ENCODE measurements around the gene HOPX. TPM values are rescaled to one million over a fixed set of nuclear protein-coding genes. Genes with fewer than 3 reads are reported as not detected.

Gene HOPX
- total RNA-seq, 1 experiment from 2014 or later: not detected

- CTCF ChIA-PET: no interaction called here
Measured at GRCh38 chr4:56646341-56646740, 34.8 kb downstream of the HOPX start.

DNA sequence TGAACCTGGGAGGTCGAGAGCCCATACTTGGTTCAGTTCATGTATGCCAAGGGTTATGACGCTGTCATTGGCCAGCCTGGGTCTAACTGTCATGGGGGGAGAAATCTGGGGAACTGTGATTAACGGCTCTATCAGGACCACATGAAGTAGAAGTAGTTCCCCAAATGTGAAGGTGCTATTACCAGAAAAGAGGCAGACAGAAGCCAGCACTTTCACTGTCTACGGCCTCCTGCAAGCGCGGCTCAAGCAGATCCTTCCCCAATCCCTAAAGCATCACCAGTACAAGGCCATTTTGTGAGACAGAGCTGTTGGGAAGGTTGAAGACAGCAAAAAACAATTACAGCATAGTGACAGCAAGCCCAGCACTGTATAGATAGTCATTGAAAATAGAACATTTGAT, 37.5 kb downstream of the HOPX start:
- H3K4me3 ChIP-seq (ENCODE audit: low read depth, low read length, poor library complexity, severe bottlenecking): no peak overlapping the region
- H3K36me3 ChIP-seq (ENCODE audit: insufficient read depth, low read length, poor library complexity, severe bottlenecking): no peaks in the 10 kb centered on the region
- H3K27ac ChIP-seq (ENCODE audit: low read depth, low read length, poor library complexity, severe bottlenecking): no peak overlapping the region
- ChIA-PET POLR2A (ENCODE audit: low non-redundant PET) (no interaction called here), CTCF (no interaction called here)
- no peaks in the 10 kb centered on the region for H3K9me3 ChIP-seq (ENCODE audit: low read depth, low read length, poor library complexity, severe bottlenecking)
- BruUV-seq (replicated peaks): no TSS peak
- intact Hi-C loops (cut with micrococcal nuclease; ENCODE audit: unreplicated experiment): no loop called here
- TF ChIP-seq, protein P1, sequence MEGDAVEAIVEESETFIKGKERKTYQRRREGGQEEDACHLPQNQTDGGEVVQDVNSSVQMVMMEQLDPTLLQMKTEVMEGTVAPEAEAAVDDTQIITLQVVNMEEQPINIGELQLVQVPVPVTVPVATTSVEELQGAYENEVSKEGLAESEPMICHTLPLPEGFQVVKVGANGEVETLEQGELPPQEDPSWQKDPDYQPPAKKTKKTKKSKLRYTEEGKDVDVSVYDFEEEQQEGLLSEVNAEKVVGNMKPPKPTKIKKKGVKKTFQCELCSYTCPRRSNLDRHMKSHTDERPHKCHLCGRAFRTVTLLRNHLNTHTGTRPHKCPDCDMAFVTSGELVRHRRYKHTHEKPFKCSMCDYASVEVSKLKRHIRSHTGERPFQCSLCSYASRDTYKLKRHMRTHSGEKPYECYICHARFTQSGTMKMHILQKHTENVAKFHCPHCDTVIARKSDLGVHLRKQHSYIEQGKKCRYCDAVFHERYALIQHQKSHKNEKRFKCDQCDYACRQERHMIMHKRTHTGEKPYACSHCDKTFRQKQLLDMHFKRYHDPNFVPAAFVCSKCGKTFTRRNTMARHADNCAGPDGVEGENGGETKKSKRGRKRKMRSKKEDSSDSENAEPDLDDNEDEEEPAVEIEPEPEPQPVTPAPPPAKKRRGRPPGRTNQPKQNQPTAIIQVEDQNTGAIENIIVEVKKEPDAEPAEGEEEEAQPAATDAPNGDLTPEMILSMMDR (conservative IDR thresholded peaks at IDR 0.05; ENCODE audit: low read depth, low read length): no peak
- no peak for TF ChIP-seq EZH2 (IDR thresholded peaks at IDR 0.05; ENCODE audit: borderline replicate concordance, low read depth, low read length, poor library complexity, severe bottlenecking)
- no peaks in the 10 kb centered on the region for H3K27me3 ChIP-seq (replicated peaks; ENCODE audit: insufficient read depth, low read depth, low read length, poor library complexity)
- H3K4me1 ChIP-seq (ENCODE audit: insufficient read depth, low read length, poor library complexity, severe bottlenecking): no peaks in the 10 kb centered on the region
- no peak for DNase-seq (ENCODE audit: low spot score)

More at GRCh38 chr4:56646341-56646740, 34.8 kb downstream of the HOPX start:
- Histone ChIP-seq H3K36me3 (ENCODE audit: insufficient read depth, low read length, poor library complexity, severe bottlenecking) (no peaks in the 10 kb centered on the region), H3K4me3 (ENCODE audit: low read depth, low read length, poor library complexity, severe bottlenecking) (no peak overlapping the region), H3K27ac (ENCODE audit: low read depth, low read length, poor library complexity, severe bottlenecking) (no peak overlapping the region), H3K27me3 (replicated peaks; ENCODE audit: insufficient read depth, low read depth, low read length, poor library complexity) (no peaks in the 10 kb centered on the region), H3K4me1 (ENCODE audit: insufficient read depth, low read length, poor library complexity, severe bottlenecking) (no peaks in the 10 kb centered on the region), H3K9me3 (ENCODE audit: low read depth, low read length, poor library complexity, severe bottlenecking) (no peaks in the 10 kb centered on the region)
- no peak for TF ChIP-seq EZH2 (IDR thresholded peaks at IDR 0.05; ENCODE audit: borderline replicate concordance, low read depth, low read length, poor library complexity, severe bottlenecking)
- TF ChIP-seq, protein P1 (conservative IDR thresholded peaks at IDR 0.05; ENCODE audit: low read depth, low read length): no peak
- no TSS peak for BruUV-seq (replicated peaks)
- intact Hi-C loops (cut with micrococcal nuclease; ENCODE audit: unreplicated experiment): no loop called here
- DNase-seq (ENCODE audit: low spot score): no peak
- POLR2A ChIA-PET (ENCODE audit: low non-redundant PET): no interaction called here

DNA sequence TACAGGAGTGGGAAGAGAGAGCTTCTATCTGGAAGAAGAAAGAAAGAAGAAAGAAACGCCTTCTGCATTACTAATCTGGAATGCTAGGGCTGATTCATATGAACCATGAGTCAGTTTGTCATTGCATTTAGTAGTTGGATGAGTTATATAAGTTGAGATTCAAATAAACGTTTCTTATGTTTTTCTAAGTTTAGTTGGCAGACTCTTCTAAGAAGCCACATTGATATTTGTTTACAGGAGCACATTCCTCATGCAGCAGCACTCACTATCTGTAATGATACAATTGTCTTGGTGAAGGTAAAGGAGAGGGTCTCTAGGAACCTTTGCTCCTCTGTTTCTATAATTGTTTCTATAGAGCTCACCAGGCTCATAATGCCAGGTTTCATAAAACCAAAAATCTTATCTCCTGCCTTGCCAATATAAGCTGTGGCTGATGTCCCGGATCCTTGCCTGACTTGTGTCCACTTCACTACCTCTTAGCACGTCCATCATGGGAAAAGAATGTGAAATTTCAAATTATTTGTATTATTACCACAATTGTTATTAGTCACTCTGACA, 39.5 kb downstream of the HOPX start:
- Histone ChIP-seq H3K4me1 (ENCODE audit: insufficient read depth, low read length, poor library complexity, severe bottlenecking) (no peaks in the 10 kb centered on the region), H3K36me3 (ENCODE audit: insufficient read depth, low read length, poor library complexity, severe bottlenecking) (no peaks in the 10 kb centered on the region), H3K4me3 (ENCODE audit: low read depth, low read length, poor library complexity, severe bottlenecking) (no peak overlapping the region), H3K27me3 (replicated peaks; ENCODE audit: insufficient read depth, low read depth, low read length, poor library complexity) (no peaks in the 10 kb centered on the region), H3K9me3 (ENCODE audit: low read depth, low read length, poor library complexity, severe bottlenecking) (no peaks in the 10 kb centered on the region), H3K27ac (ENCODE audit: low read depth, low read length, poor library complexity, severe bottlenecking) (no peak overlapping the region)
- no peak for DNase-seq (ENCODE audit: low spot score)
- ChIA-PET CTCF (no interaction called here), POLR2A (ENCODE audit: low non-redundant PET) (no interaction called here)
- no TSS peak for BruUV-seq (replicated peaks)
- intact Hi-C loops (cut with micrococcal nuclease; ENCODE audit: unreplicated experiment): no loop called here
- TF ChIP-seq EZH2 (IDR thresholded peaks at IDR 0.05; ENCODE audit: borderline replicate concordance, low read depth, low read length, poor library complexity, severe bottlenecking): no peak
- TF ChIP-seq, protein P1 (conservative IDR thresholded peaks at IDR 0.05; ENCODE audit: low read depth, low read length): no peak
